GM23338 (cell line): Measurements from ENCODE around the gene CCDC81. TPM values are rescaled to one million over a fixed set of nuclear protein-coding genes. Genes with fewer than 3 reads are reported as not detected.

ENCODE experiments used
- ATAC-seq: fragments of 200-7000 bp; cut with Tn5 transposase; 3 replicates; pipeline ENCODE4 v1.9.1; 2020
- DNase-seq: peaks from one replicate; pipeline ENCODE4 v3.0.0-alpha.2; 2015; ENCODE audit warnings: low spot score
- H2AFZ ChIP-seq: fragments of 200-600 bp; sonication (generic); 2 replicates; pipeline ENCODE4 v1.8.0; 2016; ENCODE audit warnings: antibody characterized with exemption, mild to moderate bottlenecking, moderate library complexity
- H3F3A ChIP-seq: fragments of 200-600 bp; sonication (generic); replicated peaks from 2 replicates; pipeline ENCODE4 v1.8.0; 2017; ENCODE audit warnings: antibody characterized with exemption, mixed run types, low read depth
- H3K27ac ChIP-seq: fragments of 200-600 bp; sonication (generic); 2 replicates; pipeline ENCODE4 v1.6.1; 2016; ENCODE audit warnings: low read depth
- H3K27me3 ChIP-seq: fragments of 200-600 bp; sonication (generic); 2 replicates; pipeline ENCODE4 v1.8.0; 2016; ENCODE audit warnings: mild to moderate bottlenecking, mixed run types, moderate library complexity; ENCODE audit not compliant: insufficient read depth
- H3K36me3 ChIP-seq: fragments of 200-600 bp; sonication (generic); 2 replicates; pipeline ENCODE4 v1.8.0; 2016; ENCODE audit warnings: mild to moderate bottlenecking; ENCODE audit not compliant: insufficient read depth
- H3K4me1 ChIP-seq: fragments of 200-600 bp; sonication (generic); 2 replicates; pipeline ENCODE4 v1.8.0; 2016; ENCODE audit warnings: mild to moderate bottlenecking, moderate library complexity; ENCODE audit not compliant: insufficient read depth
- H3K4me2 ChIP-seq: fragments of 200-600 bp; sonication (generic); 2 replicates; pipeline ENCODE4 v1.7.1; 2017; ENCODE audit warnings: mixed run types
- H3K4me3 ChIP-seq: fragments of 200-600 bp; sonication (generic); 2 replicates; pipeline ENCODE4 v1.6.1; 2016; ENCODE audit warnings: mixed run types
- H3K79me2 ChIP-seq: fragments of 200-600 bp; sonication (generic); replicated peaks from 2 replicates; pipeline ENCODE4 v1.8.0; 2017; ENCODE audit warnings: mild to moderate bottlenecking; ENCODE audit not compliant: insufficient read depth
- H3K9me2 ChIP-seq: fragments of 200-600 bp; sonication (generic); 2 replicates; pipeline ENCODE4 v1.8.0; 2017; ENCODE audit not compliant: insufficient read depth
- H4K20me1 ChIP-seq: fragments of 200-600 bp; sonication (generic); replicated peaks from 2 replicates; pipeline ENCODE4 v1.8.0; 2017; ENCODE audit warnings: mild to moderate bottlenecking; ENCODE audit not compliant: insufficient read depth
- H3K27ac Mint-ChIP-seq: 2 replicates; pipeline ENCODE4 v1.8.0; 2020; ENCODE audit warnings: inconsistent platforms, mild to moderate bottlenecking, moderate library complexity, mixed read lengths
- H3K27me3 Mint-ChIP-seq: 3 replicates; pipeline ENCODE4 v1.8.0; 2022; ENCODE audit warnings: low read depth, mild to moderate bottlenecking, moderate library complexity, mixed read lengths, inconsistent platforms; ENCODE audit not compliant: insufficient read depth, poor library complexity
- H3K36me3 Mint-ChIP-seq: 3 replicates; pipeline ENCODE4 v1.8.0; 2021; ENCODE audit warnings: low read depth, mild to moderate bottlenecking, inconsistent platforms, moderate library complexity, mixed read lengths
- H3K4me1 Mint-ChIP-seq: 3 replicates; pipeline ENCODE4 v1.8.0; 2020; ENCODE audit warnings: mild to moderate bottlenecking, inconsistent platforms, mixed read lengths
- H3K4me3 Mint-ChIP-seq: 3 replicates; pipeline ENCODE4 v1.8.0; 2021; ENCODE audit warnings: moderate library complexity, mild to moderate bottlenecking, inconsistent platforms, mixed read lengths
- H3K9me3 Mint-ChIP-seq: 3 replicates; pipeline ENCODE4 v1.8.0; 2020; ENCODE audit warnings: moderate library complexity, mild to moderate bottlenecking, inconsistent platforms, mixed read lengths
- CREB1 ChIP-seq: fragments of 250-450 bp; sonication (Bioruptor Pico); IDR thresholded peaks from 2 replicates; pipeline ENCODE4 v1.5.0; 2020; ENCODE audit warnings: low read depth, mild to moderate bottlenecking, moderate library complexity
- EZH2 ChIP-seq: fragments of 200-600 bp; sonication (generic); IDR thresholded peaks from one replicate; pipeline ENCODE4 v1.8.0; 2017; ENCODE audit warnings: antibody characterized with exemption, mild to moderate bottlenecking, low read depth; ENCODE audit not compliant: unreplicated experiment
- JUNB ChIP-seq: IDR thresholded peaks from one replicate; pipeline ENCODE4 v1.6.1; 2016; ENCODE audit warnings: antibody characterized with exemption; ENCODE audit not compliant: unreplicated experiment
- POLR2AphosphoS5 ChIP-seq: IDR thresholded peaks from 2 replicates; pipeline ENCODE4 v1.6.1; 2016; ENCODE audit warnings: antibody characterized with exemption, low read depth
- STAT1 ChIP-seq: IDR thresholded peaks from one replicate; pipeline ENCODE4 v1.6.1; 2016; ENCODE audit warnings: antibody characterized with exemption; ENCODE audit not compliant: unreplicated experiment
- ZNF114 ChIP-seq: fragments of 250-450 bp; sonication (Bioruptor Pico); IDR thresholded peaks from 2 replicates; pipeline ENCODE4 v1.5.0; 2020; ENCODE audit warnings: mild to moderate bottlenecking, moderate library complexity
- polyA plus RNA-seq: library from polyadenylated mRNA; unstranded; fragments of >200 nt; fragmentation: Nextera tagmentation; extraction: Ambion mirVana; gene quantifications from 2 replicates; pipeline ENCODE4 v1.2.1, GENCODE V29; 2016
- total RNA-seq: library from RNA; depleted of rRNA; stranded (reverse); fragments of >200 nt; shearing (Covaris generic); gene quantifications from 2 replicates; pipeline ENCODE4 v1.2.3, GENCODE V29; 2014
- TF ChIP-seq, protein P1 (sequence below), 2 experiments: fragments of 200-600 bp in 1 of 2; sonication (generic) in 1 of 2; conservative IDR thresholded peaks; 2 replicates each; pipeline versions ENCODE4 v1.5.1 to v1.6.1; 2016 to 2017; ENCODE audit warnings: antibody characterized with exemption in 2 of 2, low read depth in 2 of 2, mild to moderate bottlenecking in 2 of 2, moderate library complexity in 1 of 2
- TF ChIP-seq, protein P2 (sequence below): fragments of 250-450 bp; sonication (Bioruptor Pico); IDR thresholded peaks from 2 replicates; pipeline ENCODE4 v1.5.0; 2020; ENCODE audit warnings: mild to moderate bottlenecking, moderate library complexity
- TF ChIP-seq, protein P3 (sequence below): IDR thresholded peaks from 2 replicates; pipeline ENCODE4 v1.6.1; 2016; ENCODE audit warnings: antibody characterized with exemption

Gene CCDC81
- total and polyA plus RNA-seq, 2 experiments from 2014 or later = 0.37 to 4.3 TPM

DNA sequence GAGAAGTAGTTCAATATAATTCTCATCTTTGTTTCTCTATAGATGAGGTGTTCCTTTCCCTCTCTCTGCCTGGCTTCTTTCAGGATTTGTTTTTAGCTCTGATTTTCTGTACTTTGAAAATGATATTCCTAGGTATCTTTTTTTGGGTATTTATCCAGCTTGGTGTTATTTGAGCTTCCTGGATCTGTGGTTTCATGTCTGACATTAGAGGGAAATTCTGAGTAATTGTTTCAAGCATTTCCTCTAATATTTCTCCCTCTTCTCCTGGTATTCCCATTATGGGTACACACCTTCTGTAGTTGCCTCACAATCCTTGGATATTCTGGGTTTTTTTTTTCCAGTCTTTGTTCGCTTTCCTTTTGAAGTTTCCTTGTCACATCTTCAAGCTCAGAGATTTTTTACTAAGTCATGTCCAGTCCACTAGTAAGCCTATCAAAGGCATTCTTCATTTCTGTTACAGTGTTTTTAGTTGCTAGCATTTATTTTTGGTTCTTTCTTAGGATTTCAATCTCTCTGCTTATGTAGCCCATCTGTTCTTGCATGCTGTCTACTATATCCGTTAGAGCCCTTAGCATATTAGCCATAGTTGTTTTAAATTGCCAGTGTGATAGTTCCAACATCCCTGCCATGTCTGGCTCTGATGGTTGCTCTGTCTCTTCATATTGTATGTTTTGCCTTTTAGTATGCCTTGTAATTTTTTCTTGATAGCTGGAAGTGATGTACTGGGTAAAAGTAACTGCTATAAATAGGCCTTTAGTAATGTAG lies 5.8 kb downstream of the CCDC81 start:
- no peaks in the 10 kb centered on the region for H3K27me3 ChIP-seq

DNA sequence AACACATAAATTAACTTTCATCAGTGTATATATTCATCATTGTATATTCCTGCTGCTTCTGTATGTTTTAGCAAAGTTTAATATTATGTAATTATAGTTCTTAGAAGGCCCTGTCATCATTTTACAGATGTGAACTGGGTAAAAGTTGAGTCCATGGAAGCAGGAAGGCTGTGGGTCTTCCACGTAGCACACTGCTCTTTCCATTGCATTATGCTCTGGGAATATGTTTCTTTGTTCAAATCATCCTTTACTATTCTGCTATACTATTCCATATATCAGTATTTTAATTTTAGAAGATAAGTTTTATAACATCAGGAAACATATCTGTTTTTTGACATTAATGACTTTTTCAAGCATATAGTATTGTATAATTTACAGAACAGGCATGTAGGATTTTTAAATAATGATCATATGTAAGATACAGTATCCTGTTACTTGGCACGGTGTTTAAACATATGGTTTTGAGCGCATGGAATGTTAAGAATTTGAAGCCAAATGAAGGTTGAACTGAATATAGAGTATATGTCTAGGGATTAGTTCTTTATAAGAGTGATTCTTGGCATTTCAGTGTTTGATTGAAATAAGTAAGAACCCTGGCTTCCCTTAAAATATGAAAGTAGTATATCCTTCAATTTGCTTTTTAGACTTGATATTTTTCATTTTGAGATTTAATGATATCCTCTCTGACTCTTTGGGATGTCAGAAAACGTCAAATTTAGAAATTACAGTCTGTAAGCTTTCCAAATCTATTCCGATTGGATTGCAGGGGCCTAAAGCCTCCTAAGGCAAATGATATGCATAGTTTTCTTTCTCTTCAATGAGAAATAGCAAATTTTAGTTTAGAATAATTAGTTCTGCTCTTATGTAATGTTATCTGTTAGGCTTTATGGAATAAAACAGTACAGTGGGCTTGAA lies 8.6 kb downstream of the CCDC81 start:
- no peaks in the 10 kb centered on the region for H3K9me3 Mint-ChIP-seq
- ATAC-seq = no peak
- H3K36me3 Mint-ChIP-seq = no peaks in the 10 kb centered on the region
- H3K4me2 ChIP-seq = no peak overlapping the region
- peaks cover 6% of the 10 kb centered on the region for H3K4me1 Mint-ChIP-seq
- no peak overlapping the region for H2AFZ ChIP-seq
- no peak overlapping the region for H3K4me3 ChIP-seq
- no peak for DNase-seq
- H3K79me2 ChIP-seq = no peaks in the 10 kb centered on the region
- no peaks in the 10 kb centered on the region for H3K4me1 ChIP-seq
- no peaks in the 10 kb centered on the region for H3K27me3 Mint-ChIP-seq
- no peaks in the 10 kb centered on the region for H3K27me3 ChIP-seq
- no peaks in the 10 kb centered on the region for H3K36me3 ChIP-seq
- H3K4me3 Mint-ChIP-seq = no peak overlapping the region
- peaks cover 4% of the 10 kb centered on the region; the same call in 1 of the 2 replicates for H3K9me2 ChIP-seq
- no peaks in the 10 kb centered on the region for H4K20me1 ChIP-seq
- no peak overlapping the region for H3K27ac Mint-ChIP-seq
- no peaks in the 10 kb centered on the region for H3F3A ChIP-seq
- H3K27ac ChIP-seq = no peak overlapping the region
- TF ChIP-seq, protein P1, sequence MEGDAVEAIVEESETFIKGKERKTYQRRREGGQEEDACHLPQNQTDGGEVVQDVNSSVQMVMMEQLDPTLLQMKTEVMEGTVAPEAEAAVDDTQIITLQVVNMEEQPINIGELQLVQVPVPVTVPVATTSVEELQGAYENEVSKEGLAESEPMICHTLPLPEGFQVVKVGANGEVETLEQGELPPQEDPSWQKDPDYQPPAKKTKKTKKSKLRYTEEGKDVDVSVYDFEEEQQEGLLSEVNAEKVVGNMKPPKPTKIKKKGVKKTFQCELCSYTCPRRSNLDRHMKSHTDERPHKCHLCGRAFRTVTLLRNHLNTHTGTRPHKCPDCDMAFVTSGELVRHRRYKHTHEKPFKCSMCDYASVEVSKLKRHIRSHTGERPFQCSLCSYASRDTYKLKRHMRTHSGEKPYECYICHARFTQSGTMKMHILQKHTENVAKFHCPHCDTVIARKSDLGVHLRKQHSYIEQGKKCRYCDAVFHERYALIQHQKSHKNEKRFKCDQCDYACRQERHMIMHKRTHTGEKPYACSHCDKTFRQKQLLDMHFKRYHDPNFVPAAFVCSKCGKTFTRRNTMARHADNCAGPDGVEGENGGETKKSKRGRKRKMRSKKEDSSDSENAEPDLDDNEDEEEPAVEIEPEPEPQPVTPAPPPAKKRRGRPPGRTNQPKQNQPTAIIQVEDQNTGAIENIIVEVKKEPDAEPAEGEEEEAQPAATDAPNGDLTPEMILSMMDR (conservative IDR thresholded peaks at IDR 0.05; ENCODE audit: low read depth in 2 of 2) = no peak
- TF ChIP-seq EZH2 (no peak), POLR2AphosphoS5 (no peak), STAT1 (no peak), ZNF114 (CRISPR knock-in tag) (no peak), JUNB (no peak), CREB1 (CRISPR knock-in tag) (no peak)
- TF ChIP-seq, protein P2, sequence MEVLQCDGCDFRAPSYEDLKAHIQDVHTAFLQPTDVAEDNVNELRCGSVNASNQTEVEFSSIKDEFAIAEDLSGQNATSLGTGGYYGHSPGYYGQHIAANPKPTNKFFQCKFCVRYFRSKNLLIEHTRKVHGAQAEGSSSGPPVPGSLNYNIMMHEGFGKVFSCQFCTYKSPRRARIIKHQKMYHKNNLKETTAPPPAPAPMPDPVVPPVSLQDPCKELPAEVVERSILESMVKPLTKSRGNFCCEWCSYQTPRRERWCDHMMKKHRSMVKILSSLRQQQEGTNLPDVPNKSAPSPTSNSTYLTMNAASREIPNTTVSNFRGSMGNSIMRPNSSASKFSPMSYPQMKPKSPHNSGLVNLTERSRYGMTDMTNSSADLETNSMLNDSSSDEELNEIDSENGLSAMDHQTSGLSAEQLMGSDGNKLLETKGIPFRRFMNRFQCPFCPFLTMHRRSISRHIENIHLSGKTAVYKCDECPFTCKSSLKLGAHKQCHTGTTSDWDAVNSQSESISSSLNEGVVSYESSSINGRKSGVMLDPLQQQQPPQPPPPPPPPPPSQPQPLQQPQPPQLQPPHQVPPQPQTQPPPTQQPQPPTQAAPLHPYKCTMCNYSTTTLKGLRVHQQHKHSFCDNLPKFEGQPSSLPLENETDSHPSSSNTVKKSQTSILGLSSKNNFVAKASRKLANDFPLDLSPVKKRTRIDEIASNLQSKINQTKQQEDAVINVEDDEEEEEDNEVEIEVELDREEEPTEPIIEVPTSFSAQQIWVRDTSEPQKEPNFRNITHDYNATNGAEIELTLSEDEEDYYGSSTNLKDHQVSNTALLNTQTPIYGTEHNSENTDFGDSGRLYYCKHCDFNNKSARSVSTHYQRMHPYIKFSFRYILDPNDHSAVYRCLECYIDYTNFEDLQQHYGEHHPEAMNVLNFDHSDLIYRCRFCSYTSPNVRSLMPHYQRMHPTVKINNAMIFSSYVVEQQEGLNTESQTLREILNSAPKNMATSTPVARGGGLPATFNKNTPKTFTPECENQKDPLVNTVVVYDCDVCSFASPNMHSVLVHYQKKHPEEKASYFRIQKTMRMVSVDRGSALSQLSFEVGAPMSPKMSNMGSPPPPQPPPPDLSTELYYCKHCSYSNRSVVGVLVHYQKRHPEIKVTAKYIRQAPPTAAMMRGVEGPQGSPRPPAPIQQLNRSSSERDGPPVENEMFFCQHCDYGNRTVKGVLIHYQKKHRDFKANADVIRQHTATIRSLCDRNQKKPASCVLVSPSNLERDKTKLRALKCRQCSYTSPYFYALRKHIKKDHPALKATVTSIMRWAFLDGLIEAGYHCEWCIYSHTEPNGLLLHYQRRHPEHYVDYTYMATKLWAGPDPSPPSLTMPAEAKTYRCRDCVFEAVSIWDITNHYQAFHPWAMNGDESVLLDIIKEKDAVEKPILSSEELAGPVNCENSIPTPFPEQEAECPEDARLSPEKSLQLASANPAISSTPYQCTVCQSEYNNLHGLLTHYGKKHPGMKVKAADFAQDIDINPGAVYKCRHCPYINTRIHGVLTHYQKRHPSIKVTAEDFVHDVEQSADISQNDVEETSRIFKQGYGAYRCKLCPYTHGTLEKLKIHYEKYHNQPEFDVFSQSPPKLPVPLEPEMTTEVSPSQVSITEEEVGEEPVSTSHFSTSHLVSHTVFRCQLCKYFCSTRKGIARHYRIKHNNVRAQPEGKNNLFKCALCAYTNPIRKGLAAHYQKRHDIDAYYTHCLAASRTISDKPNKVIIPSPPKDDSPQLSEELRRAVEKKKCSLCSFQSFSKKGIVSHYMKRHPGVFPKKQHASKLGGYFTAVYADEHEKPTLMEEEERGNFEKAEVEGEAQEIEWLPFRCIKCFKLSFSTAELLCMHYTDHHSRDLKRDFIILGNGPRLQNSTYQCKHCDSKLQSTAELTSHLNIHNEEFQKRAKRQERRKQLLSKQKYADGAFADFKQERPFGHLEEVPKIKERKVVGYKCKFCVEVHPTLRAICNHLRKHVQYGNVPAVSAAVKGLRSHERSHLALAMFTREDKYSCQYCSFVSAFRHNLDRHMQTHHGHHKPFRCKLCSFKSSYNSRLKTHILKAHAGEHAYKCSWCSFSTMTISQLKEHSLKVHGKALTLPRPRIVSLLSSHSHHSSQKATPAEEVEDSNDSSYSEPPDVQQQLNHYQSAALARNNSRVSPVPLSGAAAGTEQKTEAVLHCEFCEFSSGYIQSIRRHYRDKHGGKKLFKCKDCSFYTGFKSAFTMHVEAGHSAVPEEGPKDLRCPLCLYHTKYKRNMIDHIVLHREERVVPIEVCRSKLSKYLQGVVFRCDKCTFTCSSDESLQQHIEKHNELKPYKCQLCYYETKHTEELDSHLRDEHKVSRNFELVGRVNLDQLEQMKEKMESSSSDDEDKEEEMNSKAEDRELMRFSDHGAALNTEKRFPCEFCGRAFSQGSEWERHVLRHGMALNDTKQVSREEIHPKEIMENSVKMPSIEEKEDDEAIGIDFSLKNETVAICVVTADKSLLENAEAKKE (CRISPR knock-in tag) = no peak

More for the DNA sequence above, 5.8 kb downstream of the CCDC81 start:
- ATAC-seq (no peak), DNase-seq (no peak)
- Histone ChIP-seq H3K4me3 (no peak overlapping the region), H4K20me1 (no peaks in the 10 kb centered on the region), H3K36me3 (no peaks in the 10 kb centered on the region), H3K4me1 (no peaks in the 10 kb centered on the region), H3K9me2 (peaks cover 4% of the 10 kb centered on the region; the same call in 1 of the 2 replicates), H3K79me2 (no peaks in the 10 kb centered on the region), H2AFZ (no peak overlapping the region), H3K4me2 (no peak overlapping the region), H3K27ac (no peak overlapping the region), H3F3A (no peaks in the 10 kb centered on the region)
- no peaks in the 10 kb centered on the region; the same call in 2 of the 3 replicates for H3K4me1 Mint-ChIP-seq
- H3K27ac Mint-ChIP-seq = no peak overlapping the region
- H3K4me3 Mint-ChIP-seq = no peak overlapping the region
- TF ChIP-seq, protein P3, sequence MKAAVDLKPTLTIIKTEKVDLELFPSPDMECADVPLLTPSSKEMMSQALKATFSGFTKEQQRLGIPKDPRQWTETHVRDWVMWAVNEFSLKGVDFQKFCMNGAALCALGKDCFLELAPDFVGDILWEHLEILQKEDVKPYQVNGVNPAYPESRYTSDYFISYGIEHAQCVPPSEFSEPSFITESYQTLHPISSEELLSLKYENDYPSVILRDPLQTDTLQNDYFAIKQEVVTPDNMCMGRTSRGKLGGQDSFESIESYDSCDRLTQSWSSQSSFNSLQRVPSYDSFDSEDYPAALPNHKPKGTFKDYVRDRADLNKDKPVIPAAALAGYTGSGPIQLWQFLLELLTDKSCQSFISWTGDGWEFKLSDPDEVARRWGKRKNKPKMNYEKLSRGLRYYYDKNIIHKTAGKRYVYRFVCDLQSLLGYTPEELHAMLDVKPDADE = no peak
- TF ChIP-seq CREB1 (CRISPR knock-in tag) = no peak
- H3K36me3 Mint-ChIP-seq = no peaks in the 10 kb centered on the region; the same call in 2 of the 3 replicates
- no peaks in the 10 kb centered on the region for H3K27me3 Mint-ChIP-seq
- no peaks in the 10 kb centered on the region for H3K9me3 Mint-ChIP-seq
